BJ (cell line): ENCODE data around the gene TBCB. TPM values are rescaled to one million over a fixed set of nuclear protein-coding genes. Genes with fewer than 3 reads are reported as not detected.

Experiments
- CTCF ChIA-PET: fragments of 350-600 bp; formaldehyde crosslinking; extraction: SDS; loops from one replicate; lab custom pipeline; 2021; ENCODE audit warnings: antibody characterized with exemption, inconsistent platforms; lab: Yijun Ruan, JAX
- POLR2A ChIA-PET: fragments of 300-600 bp; sonication (Branson Sonifier 250); formaldehyde crosslinking; extraction: SDS; loops from one replicate; lab custom pipeline; 2021; ENCODE audit warnings: antibody characterized with exemption; lab: Charles Lee
- DNase-seq: peaks from one replicate; pipeline ENCODE4 v3.0.0-alpha.2; 2011; ENCODE audit warnings: low read depth
- H3K27me3 ChIP-seq: 2 replicates; pipeline ENCODE4 v1.6.0; 2011; ENCODE audit warnings: low read length; ENCODE audit not compliant: control insufficient read depth, insufficient read depth
- H3K36me3 ChIP-seq: 2 replicates; pipeline ENCODE4 v1.5.1; 2011; ENCODE audit warnings: low read length; ENCODE audit not compliant: control insufficient read depth, insufficient read depth
- H3K4me3 ChIP-seq: 2 replicates; pipeline ENCODE4 v1.5.1; 2011; ENCODE audit warnings: low read depth, mild to moderate bottlenecking, control low read depth, low read length
- CTCF ChIP-seq: IDR thresholded peaks from 2 replicates; pipeline ENCODE4 v1.5.1; 2011; ENCODE audit warnings: low read depth, mild to moderate bottlenecking, control low read depth, inconsistent platforms, low read length, moderate library complexity; ENCODE audit not compliant: insufficient read depth
- polyA plus RNA-seq: library from polyadenylated mRNA; depleted of rRNA; stranded (reverse); fragments of >200 nt; gene quantifications from 2 replicates; pipeline ENCODE4 v1.2.3, GENCODE V29; 2011

TBCB gene
- polyA plus RNA-seq, 1 experiment = 251 TPM

- CTCF ChIA-PET = interaction anchor here (0.6 kb wide), 1 partner anchor 508 kb away, joined by 3 read pairs; no protein-coding TSS in a partner anchor
These were observed 6.6 kb upstream of the TBCB start for GRCh38 chr19:36108684-36109083.

GRCh38 chr19:36110487-36111199 lies 4.6 kb upstream of the TBCB start, which contains the start of gene OVOL3:
Gene OVOL3, plus strand, starts transcription at chr19:36111143. Its CDS starts 60 bp downstream, at chr19:36111203.
- Histone ChIP-seq H3K4me3 (no peak within 1 kb of the TSS), H3K27me3 (no peaks in the 10 kb centered on the region), H3K36me3 (peaks cover 10% of the 10 kb centered on the region)
- POLR2A ChIA-PET = no interaction called here
- CTCF ChIA-PET = interaction anchor here (1.0 kb wide), 1 partner anchor 50 kb away, joined by 3 read pairs; no protein-coding TSS in a partner anchor
- no peak for DNase-seq
- TF ChIP-seq CTCF = no peak

More at GRCh38 chr19:36108684-36109083, 6.6 kb upstream of the TBCB start:
- peaks cover 11% of the 10 kb centered on the region for H3K36me3 ChIP-seq
- POLR2A ChIA-PET = no interaction called here
- no peak for TF ChIP-seq CTCF
- no peak overlapping the region for H3K4me3 ChIP-seq
- H3K27me3 ChIP-seq = no peaks in the 10 kb centered on the region
- DNase-seq = no peak

- H3K4me3 ChIP-seq = no peak overlapping the region
- POLR2A ChIA-PET = no interaction called here
- no peak for DNase-seq
- CTCF ChIA-PET = interaction anchor here (1.0 kb wide), 1 partner anchor 50 kb away, joined by 3 read pairs; no protein-coding TSS in a partner anchor
- H3K36me3 ChIP-seq = peaks cover 10% of the 10 kb centered on the region
- no peak for TF ChIP-seq CTCF
- no peaks in the 10 kb centered on the region for H3K27me3 ChIP-seq
These were observed 4.1 kb upstream of the TBCB start for GRCh38 chr19:36111200-36111539.

- H3K27me3 ChIP-seq = no peaks in the 10 kb centered on the region
These were observed 2.6 kb upstream of the TBCB start for GRCh38 chr19:36112678-36113077.

More at GRCh38 chr19:36112678-36113077, 2.6 kb upstream of the TBCB start:
- Histone ChIP-seq H3K4me3 (no peak overlapping the region), H3K36me3 (peaks cover 10% of the 10 kb centered on the region)
- ChIA-PET CTCF (interaction anchor here (0.6 kb wide), 1 partner anchor 16 kb away, joined by 3 read pairs; no protein-coding TSS in a partner anchor), POLR2A (no interaction called here)
- TF ChIP-seq CTCF = no peak
- no peak for DNase-seq
